NCI-H128 (cell line): ENCODE measurements around the gene OR5M10.
A peak's percentile ranks its signal among the peaks of the same experiment; 100 is the strongest.
"Not testable (repeated sequence)": the region's sequence is repeated elsewhere in the genome, so short reads cannot be mapped to it uniquely, and the experiment has no call there.

ENCODE experiments used
- DNase-seq: peaks from one replicate; lab custom pipeline; 2025; ENCODE audit not compliant: unreplicated experiment; lab: John Stamatoyannopoulos, UW

OR5M10 gene

DNA sequence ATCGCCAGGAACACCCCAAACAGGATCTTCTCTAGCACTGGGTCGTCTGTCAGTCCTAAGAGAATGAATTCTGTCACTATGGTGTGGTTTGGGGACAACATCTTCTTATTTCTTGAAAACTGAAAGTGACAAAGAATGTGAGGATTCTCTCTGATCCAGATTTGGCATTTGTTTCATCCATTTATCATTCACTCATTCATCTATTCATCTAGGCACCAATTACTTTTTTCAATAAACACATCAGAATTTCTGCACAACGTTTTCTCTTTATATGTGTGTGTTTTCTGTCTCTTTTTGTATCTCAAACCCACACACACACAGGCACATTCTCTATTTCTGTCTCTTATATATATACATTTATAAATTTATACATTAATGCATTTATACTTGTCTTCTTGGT, at the start of gene OR5M10:
OR5M10 (minus strand) TSS at position 101 of the 400 bp plus-strand sequence; CDS start at position 101, 0 bp downstream.
- DNase-seq = no peak

DNA sequence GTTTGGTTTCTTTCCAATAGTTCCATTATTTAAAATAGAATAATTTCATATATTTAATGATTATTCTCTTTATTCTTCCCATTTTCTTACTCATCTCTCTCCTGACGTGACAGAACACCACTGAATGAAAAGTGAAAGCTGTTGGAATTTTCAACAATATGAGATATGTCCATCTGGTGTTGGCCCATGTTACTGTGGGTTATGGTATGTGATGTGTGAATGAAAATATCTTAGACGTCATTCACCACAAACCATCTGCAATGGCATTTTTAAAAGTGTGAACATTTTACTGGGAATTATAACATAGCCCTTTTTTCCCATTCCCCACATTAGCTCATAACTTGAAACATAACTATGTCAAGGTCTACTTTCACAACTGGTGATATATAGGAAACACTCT, 48.4 kb upstream of the OR5M10 start:
- DNase-seq = no peak

DNA sequence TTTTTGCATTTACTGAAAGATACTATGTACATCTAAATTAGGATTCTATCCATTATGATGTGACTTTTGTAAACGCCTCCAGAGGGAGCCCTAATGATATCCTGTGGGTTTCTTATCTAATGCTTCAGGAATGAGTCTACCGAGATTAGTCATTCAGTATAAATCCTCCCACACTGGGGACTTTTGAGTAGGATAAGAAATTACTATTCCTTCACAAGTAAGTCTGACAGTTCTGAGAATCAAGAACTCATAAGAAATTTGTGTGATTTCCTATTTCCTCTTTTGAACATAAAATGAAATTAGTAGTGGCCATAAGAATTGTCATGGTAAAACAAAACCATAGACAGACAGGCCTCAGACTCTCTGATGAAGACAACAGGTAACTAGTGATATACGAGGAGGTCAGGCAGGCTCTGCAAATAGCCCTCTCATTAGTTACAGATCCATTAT, 47.2 kb upstream of the OR5M10 start:
- peak; percentile 3 for DNase-seq

DNA sequence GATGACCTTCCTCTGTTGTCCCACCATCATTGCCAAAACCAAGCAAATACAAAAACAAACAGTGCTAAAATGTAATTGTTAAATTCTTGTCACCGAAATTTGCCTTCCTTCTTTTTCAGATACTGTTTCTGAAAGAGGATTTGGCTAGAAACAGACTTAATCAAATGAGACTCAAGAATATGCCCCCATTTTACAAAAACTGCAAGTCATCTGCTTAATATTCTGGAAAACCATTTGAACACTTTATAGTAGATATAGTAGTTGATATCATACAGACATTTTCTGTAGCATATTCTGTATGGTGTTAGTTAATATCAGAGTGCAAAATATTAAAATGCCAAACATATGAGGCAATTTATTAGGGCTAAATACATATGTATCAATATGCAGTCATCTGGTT, 33.7 kb upstream of the OR5M10 start:
- DNase-seq = no peak

DNA sequence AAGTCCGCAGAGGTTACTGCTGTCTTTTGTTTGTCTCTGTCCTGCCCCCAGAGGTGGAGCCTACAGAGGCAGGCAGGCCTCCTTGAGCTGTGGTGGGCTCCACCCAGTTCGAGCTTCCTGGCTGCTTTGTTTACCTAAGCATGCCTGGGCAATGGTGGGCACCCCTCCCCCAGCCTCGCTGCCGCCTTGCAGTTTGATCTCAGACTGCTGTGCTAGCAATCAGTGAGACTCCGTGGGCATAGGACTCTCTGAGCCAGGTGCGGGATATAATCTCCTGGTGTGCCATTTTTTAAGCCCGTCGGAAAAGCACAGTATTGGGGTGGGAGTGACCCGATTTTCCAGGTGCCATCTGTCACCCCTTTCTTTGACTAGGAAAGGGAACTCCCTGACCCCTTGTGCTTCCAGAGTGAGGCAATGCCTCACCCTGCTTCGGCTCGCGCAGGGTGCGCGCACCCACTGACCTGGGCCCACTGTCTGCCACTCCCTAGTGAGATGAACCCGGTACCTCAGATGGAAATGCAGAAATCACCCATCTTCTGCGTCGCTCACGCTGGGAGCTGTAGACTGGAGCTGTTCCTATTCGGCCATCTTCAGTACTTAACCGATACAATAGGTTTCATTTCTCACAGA, 14.7 kb upstream of the OR5M10 start:
- DNase-seq = not testable (repeated sequence)

DNA sequence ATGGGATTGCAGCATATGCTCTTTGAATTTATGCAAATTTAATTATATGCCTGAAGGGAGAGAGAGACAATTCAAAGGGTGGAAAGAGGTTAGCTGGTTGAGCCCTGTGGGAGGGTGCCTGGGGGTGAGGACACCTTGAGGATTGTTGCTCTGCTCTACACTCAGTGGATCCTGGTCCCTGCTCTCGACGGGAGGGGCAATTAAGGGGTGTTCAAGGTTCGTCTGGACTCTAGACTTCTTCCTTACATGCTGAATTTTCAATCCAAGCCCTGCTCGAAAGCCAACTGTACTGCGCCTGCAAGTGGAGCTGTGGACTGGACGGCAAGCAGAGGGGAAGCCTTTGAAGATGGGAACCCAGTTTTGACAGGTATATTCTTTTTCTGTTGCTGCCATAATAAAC, 18.9 kb downstream of the OR5M10 start:
- DNase-seq = no peak

DNA sequence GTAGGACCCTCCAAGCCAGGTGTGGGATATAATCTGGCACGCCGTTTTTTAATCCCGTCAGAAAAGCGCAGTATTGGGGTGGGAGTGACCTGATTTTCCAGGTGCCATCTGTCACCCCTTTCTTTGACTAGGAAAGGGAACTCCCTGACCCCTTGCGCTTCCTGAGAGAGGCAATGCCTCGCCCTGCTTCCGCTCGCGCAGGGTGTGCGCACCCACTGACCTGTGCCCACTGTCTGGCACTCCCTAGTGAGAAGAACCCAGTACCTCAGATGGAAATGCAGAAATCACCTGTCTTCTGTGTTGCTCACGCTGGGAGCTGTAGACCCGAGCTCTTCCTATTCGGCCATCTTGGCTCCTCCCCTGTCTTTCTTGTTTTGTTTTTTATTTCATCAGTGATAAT, 22.8 kb downstream of the OR5M10 start:
- DNase-seq = not testable (repeated sequence)

DNA sequence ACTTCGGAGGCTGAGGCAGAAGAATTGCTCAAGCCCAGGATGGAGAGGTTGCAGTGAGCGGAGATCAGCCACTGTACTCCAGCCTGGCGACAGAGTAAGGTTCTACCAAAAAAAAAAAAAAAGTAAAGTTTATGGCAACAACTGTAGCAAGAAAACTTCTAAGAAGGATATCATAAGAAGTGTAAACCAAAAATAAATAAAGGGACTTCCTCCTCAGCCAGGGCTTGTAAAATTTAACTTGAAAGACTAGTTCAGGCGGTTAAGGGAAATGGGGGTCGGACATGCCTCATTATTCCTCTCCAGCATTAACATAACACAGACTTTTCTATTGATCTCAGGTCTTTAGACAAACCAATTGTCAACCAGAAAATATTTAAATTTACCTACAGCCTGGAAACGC, 32.0 kb downstream of the OR5M10 start:
- no peak for DNase-seq

DNA sequence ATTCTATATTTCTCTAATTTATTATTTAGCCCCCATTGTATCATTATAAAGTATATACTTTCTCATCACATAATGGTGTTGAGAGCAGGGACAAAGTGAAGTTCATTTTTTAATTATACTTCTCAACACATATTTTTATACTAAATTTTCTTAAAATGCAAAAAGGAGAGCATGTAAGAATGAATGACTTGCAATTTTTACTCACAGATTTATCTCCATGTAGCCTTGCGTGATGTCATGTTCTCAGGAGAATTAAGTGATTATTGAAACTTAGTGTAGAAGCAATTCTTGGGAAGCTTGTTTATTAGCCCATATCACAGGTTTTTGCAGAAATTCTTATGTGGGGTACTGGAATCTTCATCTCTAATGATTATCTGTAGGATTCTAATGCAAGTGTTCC, 33.8 kb downstream of the OR5M10 start:
- no peak for DNase-seq

DNA sequence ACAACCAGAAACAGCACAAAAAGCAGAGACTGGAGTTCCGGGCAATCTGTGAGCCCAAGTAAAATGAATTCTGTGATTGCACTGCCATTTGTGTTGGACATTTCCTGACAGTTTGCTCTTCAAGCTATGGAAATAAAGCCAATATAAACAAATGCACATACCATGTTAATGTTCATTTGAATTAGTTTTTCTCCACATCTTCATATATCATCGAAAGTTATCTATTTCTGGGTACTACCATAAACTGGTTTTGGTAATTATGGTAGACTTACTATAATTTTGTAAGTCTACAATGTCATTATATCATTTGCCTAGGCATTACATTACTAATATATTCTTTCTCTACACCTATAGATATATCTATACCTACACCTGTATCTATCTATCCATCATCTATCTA, 34.4 kb downstream of the OR5M10 start, which contains the start of gene OR5M11:
OR5M11 (minus strand) TSS at position 101 of the 400 bp plus-strand sequence; CDS start at position 101, 0 bp downstream.
- DNase-seq = no peak

DNA sequence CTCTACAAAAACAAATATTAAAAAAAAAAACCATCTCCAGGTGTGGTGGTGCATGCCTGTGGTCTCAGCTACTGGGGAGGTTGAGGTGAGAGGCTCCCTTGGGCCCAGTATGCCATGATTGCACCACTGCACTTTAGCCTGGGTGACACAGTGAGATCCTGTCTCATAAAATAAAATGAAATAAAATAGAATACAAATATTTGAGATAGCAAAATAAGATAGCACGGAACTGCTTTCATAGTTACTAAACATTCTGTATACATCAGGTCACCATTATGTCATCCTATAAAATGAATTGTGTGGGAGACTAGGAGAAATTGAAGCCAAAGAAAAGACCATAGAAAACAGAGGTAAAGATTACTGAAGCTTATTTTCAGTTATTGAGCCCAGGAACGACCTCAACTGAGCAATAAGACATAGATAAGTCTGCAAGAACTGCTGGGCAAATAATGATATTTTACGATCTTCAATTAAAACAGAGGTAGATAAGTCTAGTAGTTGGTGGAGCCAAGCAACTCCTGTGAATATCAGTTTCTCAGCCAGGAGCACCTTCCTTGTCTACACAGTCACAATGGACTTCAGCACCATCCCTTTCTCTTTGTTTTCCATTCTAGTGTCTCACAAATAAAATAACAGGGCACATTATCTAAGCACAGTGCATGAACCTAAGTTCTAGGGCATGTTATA, 44.3 kb downstream of the OR5M10 start:
- no peak for DNase-seq

DNA sequence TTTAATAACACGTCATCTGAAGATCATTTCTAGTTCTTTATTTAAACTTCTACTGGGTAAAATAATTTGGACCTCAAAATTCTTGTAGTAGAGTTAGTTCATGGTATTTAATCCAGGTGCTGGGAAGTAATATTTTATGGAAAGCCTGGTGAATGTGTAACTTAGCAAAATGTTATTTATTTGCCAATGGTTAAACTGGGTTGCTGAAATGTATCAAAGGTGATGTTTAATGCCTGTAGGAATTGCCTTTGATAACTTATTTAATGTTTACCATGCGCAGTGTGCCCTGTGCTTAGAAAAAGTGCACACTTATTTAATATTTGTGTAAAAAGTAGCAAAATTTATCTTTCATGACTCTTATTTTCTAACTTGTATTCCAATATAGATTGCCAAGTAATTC, 45.7 kb downstream of the OR5M10 start:
- DNase-seq = no peak
